ENCODE measurements around the gene SRSF2.

The SRSF2 gene

GRCh38 chr17:76706817-76707216 lies 30.3 kb downstream of the SRSF2 start:
- Histone ChIP-seq H2BK5ac (ENCODE audit: low read length) (no peak overlapping the region), H2BK12ac (ENCODE audit: low read length) (no peak overlapping the region), H3K9me3 (replicated peaks in 1 of 2; ENCODE audit: control insufficient read depth in 2 of 2, insufficient read depth in 1 of 2, low read depth in 1 of 2, low read length in 2 of 2) (peaks cover 0 to 3% of the 10 kb centered on the region in 2 donors), H3K4me3 (ENCODE audit: low read length in 2 of 2) (no peak overlapping the region), H3K27ac (replicated peaks; ENCODE audit: low read length) (no peak overlapping the region), H3K9ac (ENCODE audit: low read depth, low read length, poor library complexity) (no peak overlapping the region), H2BK120ac (ENCODE audit: low read depth, low read length) (no peak overlapping the region), H4K91ac (ENCODE audit: low read depth, low read length, poor library complexity) (no peak overlapping the region), H2AK5ac (ENCODE audit: low read depth, low read length) (no peak overlapping the region), H3K36me3 (replicated peaks in 1 of 2; ENCODE audit: control insufficient read depth in 2 of 2, insufficient read depth in 2 of 2, low read length in 2 of 2) (no peaks in the 10 kb centered on the region), H3K18ac (ENCODE audit: low read length) (no peak overlapping the region), H4K8ac (ENCODE audit: low read depth, low read length) (no peak overlapping the region), H3K4me2 (ENCODE audit: insufficient read depth, low read length, poor library complexity, severe bottlenecking) (no peak overlapping the region), H2AFZ (ENCODE audit: low read length) (no peak overlapping the region), H3K4ac (ENCODE audit: low read length) (no peak overlapping the region), H3K79me1 (ENCODE audit: low read depth, low read length) (peaks cover 6% of the 10 kb centered on the region), H3K4me1 (ENCODE audit: control insufficient read depth in 2 of 2, insufficient read depth in 1 of 2, low read depth in 1 of 2, low read length in 2 of 2) (peaks cover 25 to 26% of the 10 kb centered on the region in 2 donors), H3K27me3 (ENCODE audit: control insufficient read depth in 3 of 3, insufficient read depth in 3 of 3, low read depth in 1 of 3, low read length in 3 of 3) (no peaks in the 10 kb centered on the region), H2BK15ac (ENCODE audit: low read length) (no peak overlapping the region), H3K14ac (ENCODE audit: low read length) (no peak overlapping the region), H3K23ac (ENCODE audit: low read depth, low read length, poor library complexity) (no peak overlapping the region)
- no peak for DNase-seq (ENCODE audit: low spot score)
- WGBS, 2 donors (ENCODE audit: extremely low coverage in 2 of 2, insufficient read length in 2 of 2, insufficient replicate concordance in 1 of 2): no CpG with 5 or more reads among the region's 3 CpGs

DNA sequence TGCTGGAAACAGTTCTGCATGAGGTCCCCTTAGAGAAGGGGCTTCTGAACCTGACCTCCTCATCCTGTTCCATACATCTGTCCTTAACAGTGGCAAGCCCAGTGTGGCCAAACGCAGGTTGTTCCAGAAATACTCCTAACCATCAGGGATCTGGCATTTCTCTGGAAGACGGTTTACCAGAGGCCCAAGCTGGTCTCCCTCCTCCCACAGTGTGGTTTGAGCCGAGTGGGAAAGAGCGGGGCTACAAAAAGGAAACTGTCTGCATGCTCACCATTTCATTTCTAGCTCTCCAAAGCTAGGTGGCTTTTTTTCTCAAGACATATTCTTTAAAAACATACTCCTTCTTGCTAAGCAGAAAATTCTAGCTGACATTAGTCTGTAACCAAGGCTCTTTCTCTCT lies 32.3 kb downstream of the SRSF2 start:
- Histone ChIP-seq H2BK15ac (ENCODE audit: low read length) (no peak overlapping the region), H3K27me3 (ENCODE audit: control insufficient read depth in 3 of 3, insufficient read depth in 3 of 3, low read depth in 1 of 3, low read length in 3 of 3) (no peaks in the 10 kb centered on the region), H2BK120ac (ENCODE audit: low read depth, low read length) (no peak overlapping the region), H3K18ac (ENCODE audit: low read length) (no peak overlapping the region), H3K27ac (replicated peaks; ENCODE audit: low read length) (no peak overlapping the region), H4K91ac (ENCODE audit: low read depth, low read length, poor library complexity) (no peak overlapping the region), H3K9ac (ENCODE audit: low read depth, low read length, poor library complexity) (no peak overlapping the region), H3K4me2 (ENCODE audit: insufficient read depth, low read length, poor library complexity, severe bottlenecking) (no peak overlapping the region), H3K4me1 (ENCODE audit: control insufficient read depth in 2 of 2, insufficient read depth in 1 of 2, low read depth in 1 of 2, low read length in 2 of 2) (peaks cover 36 to 38% of the 10 kb centered on the region in 2 donors), H3K23ac (ENCODE audit: low read depth, low read length, poor library complexity) (no peak overlapping the region), H2AFZ (ENCODE audit: low read length) (no peak overlapping the region), H3K79me1 (ENCODE audit: low read depth, low read length) (peaks cover 4% of the 10 kb centered on the region), H2BK12ac (ENCODE audit: low read length) (no peak overlapping the region), H3K14ac (ENCODE audit: low read length) (no peak overlapping the region), H2AK5ac (ENCODE audit: low read depth, low read length) (no peak overlapping the region), H4K8ac (ENCODE audit: low read depth, low read length) (no peak overlapping the region), H3K36me3 (replicated peaks in 1 of 2; ENCODE audit: control insufficient read depth in 2 of 2, insufficient read depth in 2 of 2, low read length in 2 of 2) (no peaks in the 10 kb centered on the region), H3K4me3 (ENCODE audit: low read length in 2 of 2) (no peak overlapping the region), H2BK5ac (ENCODE audit: low read length) (no peak overlapping the region), H3K4ac (ENCODE audit: low read length) (no peak overlapping the region), H3K9me3 (replicated peaks in 1 of 2; ENCODE audit: control insufficient read depth in 2 of 2, insufficient read depth in 1 of 2, low read depth in 1 of 2, low read length in 2 of 2) (peaks cover 0 to 3% of the 10 kb centered on the region in 2 donors)
- WGBS, 2 donors (ENCODE audit: extremely low coverage in 2 of 2, insufficient read length in 2 of 2, insufficient replicate concordance in 1 of 2): no CpG with 5 or more reads among the region's 4 CpGs
- no peak for DNase-seq (ENCODE audit: low spot score)

GRCh38 chr17:76702941-76703637 lies 34.0 kb downstream of the SRSF2 start:
- Histone ChIP-seq H3K27me3 (ENCODE audit: control insufficient read depth in 3 of 3, insufficient read depth in 3 of 3, low read depth in 1 of 3, low read length in 3 of 3) (no peaks in the 10 kb centered on the region), H2BK5ac (ENCODE audit: low read length) (no peak overlapping the region), H3K79me1 (ENCODE audit: low read depth, low read length) (peaks cover 2% of the 10 kb centered on the region), H3K14ac (ENCODE audit: low read length) (no peak overlapping the region), H2BK15ac (ENCODE audit: low read length) (no peak overlapping the region), H3K4me1 (ENCODE audit: control insufficient read depth in 2 of 2, insufficient read depth in 1 of 2, low read depth in 1 of 2, low read length in 2 of 2) (peaks cover 26% of the 10 kb centered on the region in 2 donors), H2BK120ac (ENCODE audit: low read depth, low read length) (no peak overlapping the region), H3K23ac (ENCODE audit: low read depth, low read length, poor library complexity) (no peak overlapping the region), H2BK12ac (ENCODE audit: low read length) (no peak overlapping the region), H3K27ac (replicated peaks; ENCODE audit: low read length) (no peak overlapping the region), H3K9me3 (replicated peaks in 1 of 2; ENCODE audit: control insufficient read depth in 2 of 2, insufficient read depth in 1 of 2, low read depth in 1 of 2, low read length in 2 of 2) (peaks cover 0 to 3% of the 10 kb centered on the region in 2 donors), H3K4me2 (ENCODE audit: insufficient read depth, low read length, poor library complexity, severe bottlenecking) (no peak overlapping the region), H2AFZ (ENCODE audit: low read length) (no peak overlapping the region), H3K9ac (ENCODE audit: low read depth, low read length, poor library complexity) (no peak overlapping the region), H4K91ac (ENCODE audit: low read depth, low read length, poor library complexity) (no peak overlapping the region), H3K18ac (ENCODE audit: low read length) (no peak overlapping the region), H3K4me3 (ENCODE audit: low read length in 2 of 2) (no peak overlapping the region), H2AK5ac (ENCODE audit: low read depth, low read length) (no peak overlapping the region), H4K8ac (ENCODE audit: low read depth, low read length) (no peak overlapping the region), H3K36me3 (replicated peaks in 1 of 2; ENCODE audit: control insufficient read depth in 2 of 2, insufficient read depth in 2 of 2, low read length in 2 of 2) (no peaks in the 10 kb centered on the region), H3K4ac (ENCODE audit: low read length) (no peak overlapping the region)
- DNase-seq (ENCODE audit: low spot score): no peak
- WGBS, 2 donors (ENCODE audit: extremely low coverage in 2 of 2, insufficient read length in 2 of 2, insufficient replicate concordance in 1 of 2): no CpG with 5 or more reads among the region's 10 CpGs

DNA sequence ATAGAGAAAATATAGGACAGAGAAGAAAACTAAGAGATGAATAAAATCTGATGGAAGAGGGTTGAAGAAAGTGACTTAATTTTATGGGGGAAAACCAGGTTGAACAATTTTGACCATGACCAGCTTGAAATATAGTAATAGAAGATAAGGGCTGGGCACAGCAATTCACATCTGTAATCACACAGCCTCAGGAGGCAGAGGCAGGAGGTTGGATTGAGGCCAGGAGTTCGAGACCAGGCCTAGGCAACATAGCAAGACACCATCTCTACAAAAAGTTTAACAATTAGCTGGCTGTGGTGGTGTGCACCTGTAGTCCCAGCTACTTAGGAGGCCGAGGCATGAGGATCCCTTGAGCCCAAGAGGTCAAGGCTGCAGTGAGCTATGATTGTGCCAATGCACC lies 35.1 kb downstream of the SRSF2 start:
- no peak overlapping the region for H2BK12ac ChIP-seq (ENCODE audit: low read length)
- no peak overlapping the region for H2AFZ ChIP-seq (ENCODE audit: low read length)
- H3K4me2 ChIP-seq (ENCODE audit: insufficient read depth, low read length, poor library complexity, severe bottlenecking): no peak overlapping the region
- no peaks in the 10 kb centered on the region for H3K36me3 ChIP-seq (replicated peaks in 1 of 2; ENCODE audit: control insufficient read depth in 2 of 2, insufficient read depth in 2 of 2, low read length in 2 of 2)
- no peak overlapping the region for H2BK120ac ChIP-seq (ENCODE audit: low read depth, low read length)
- no peak overlapping the region for H3K9ac ChIP-seq (ENCODE audit: low read depth, low read length, poor library complexity)
- no peak overlapping the region for H3K4ac ChIP-seq (ENCODE audit: low read length)
- no peak overlapping the region for H3K14ac ChIP-seq (ENCODE audit: low read length)
- H3K27me3 ChIP-seq (ENCODE audit: control insufficient read depth in 3 of 3, insufficient read depth in 3 of 3, low read depth in 1 of 3, low read length in 3 of 3): no peaks in the 10 kb centered on the region
- no peak for DNase-seq (ENCODE audit: low spot score)
- H2BK5ac ChIP-seq (ENCODE audit: low read length): no peak overlapping the region
- no peak overlapping the region for H4K8ac ChIP-seq (ENCODE audit: low read depth, low read length)
- H3K79me1 ChIP-seq (ENCODE audit: low read depth, low read length): peaks cover 2% of the 10 kb centered on the region
- no peak overlapping the region for H3K23ac ChIP-seq (ENCODE audit: low read depth, low read length, poor library complexity)
- H2AK5ac ChIP-seq (ENCODE audit: low read depth, low read length): no peak overlapping the region
- no peak overlapping the region for H2BK15ac ChIP-seq (ENCODE audit: low read length)
- H3K4me3 ChIP-seq (ENCODE audit: low read length in 2 of 2): no peak overlapping the region
- H4K91ac ChIP-seq (ENCODE audit: low read depth, low read length, poor library complexity): no peak overlapping the region
- H3K4me1 ChIP-seq (ENCODE audit: control insufficient read depth in 2 of 2, insufficient read depth in 1 of 2, low read depth in 1 of 2, low read length in 2 of 2): peaks cover 31 to 33% of the 10 kb centered on the region in 2 donors
- H3K9me3 ChIP-seq (replicated peaks in 1 of 2; ENCODE audit: control insufficient read depth in 2 of 2, insufficient read depth in 1 of 2, low read depth in 1 of 2, low read length in 2 of 2): peaks cover 0 to 3% of the 10 kb centered on the region in 2 donors
- WGBS, 2 donors (ENCODE audit: extremely low coverage in 2 of 2, insufficient read length in 2 of 2, insufficient replicate concordance in 1 of 2): no CpG with 5 or more reads among the region's 2 CpGs
- no peak overlapping the region for H3K27ac ChIP-seq (replicated peaks; ENCODE audit: low read length)
- H3K18ac ChIP-seq (ENCODE audit: low read length): no peak overlapping the region
